IPS-20b (cell line): ENCODE measurements around the gene CEBPG.

Experiments
- H3K27ac ChIP-seq: one replicate; pipeline ENCODE4 v1.5.1; 2013; ENCODE audit warnings: low read length
- H3K27me3 ChIP-seq: 2 replicates; pipeline ENCODE4 v1.6.1; 2013; ENCODE audit warnings: mild to moderate bottlenecking, low read length, inconsistent platforms; ENCODE audit not compliant: insufficient read depth
- H3K36me3 ChIP-seq: 2 replicates; pipeline ENCODE4 v1.6.1; 2013; ENCODE audit warnings: low read depth, mild to moderate bottlenecking, inconsistent platforms, low read length, moderate library complexity; ENCODE audit not compliant: insufficient read depth
- H3K4me1 ChIP-seq: 2 replicates; pipeline ENCODE4 v1.6.1; 2013; ENCODE audit warnings: mild to moderate bottlenecking, control low read depth, inconsistent platforms, low read length, moderate library complexity; ENCODE audit not compliant: insufficient read depth
- H3K4me3 ChIP-seq: 2 replicates; pipeline ENCODE4 v1.5.1; 2013; ENCODE audit warnings: mild to moderate bottlenecking, low read length, inconsistent platforms
- H3K9ac ChIP-seq: 2 replicates; pipeline ENCODE4 v1.6.1; 2013; ENCODE audit warnings: low read depth, mild to moderate bottlenecking, inconsistent platforms, low read length, moderate library complexity
- H3K9me3 ChIP-seq: 2 replicates; pipeline ENCODE4 v1.6.1; 2013; ENCODE audit warnings: mild to moderate bottlenecking, low read depth, low read length, inconsistent platforms; ENCODE audit not compliant: insufficient read depth

The CEBPG gene

DNA sequence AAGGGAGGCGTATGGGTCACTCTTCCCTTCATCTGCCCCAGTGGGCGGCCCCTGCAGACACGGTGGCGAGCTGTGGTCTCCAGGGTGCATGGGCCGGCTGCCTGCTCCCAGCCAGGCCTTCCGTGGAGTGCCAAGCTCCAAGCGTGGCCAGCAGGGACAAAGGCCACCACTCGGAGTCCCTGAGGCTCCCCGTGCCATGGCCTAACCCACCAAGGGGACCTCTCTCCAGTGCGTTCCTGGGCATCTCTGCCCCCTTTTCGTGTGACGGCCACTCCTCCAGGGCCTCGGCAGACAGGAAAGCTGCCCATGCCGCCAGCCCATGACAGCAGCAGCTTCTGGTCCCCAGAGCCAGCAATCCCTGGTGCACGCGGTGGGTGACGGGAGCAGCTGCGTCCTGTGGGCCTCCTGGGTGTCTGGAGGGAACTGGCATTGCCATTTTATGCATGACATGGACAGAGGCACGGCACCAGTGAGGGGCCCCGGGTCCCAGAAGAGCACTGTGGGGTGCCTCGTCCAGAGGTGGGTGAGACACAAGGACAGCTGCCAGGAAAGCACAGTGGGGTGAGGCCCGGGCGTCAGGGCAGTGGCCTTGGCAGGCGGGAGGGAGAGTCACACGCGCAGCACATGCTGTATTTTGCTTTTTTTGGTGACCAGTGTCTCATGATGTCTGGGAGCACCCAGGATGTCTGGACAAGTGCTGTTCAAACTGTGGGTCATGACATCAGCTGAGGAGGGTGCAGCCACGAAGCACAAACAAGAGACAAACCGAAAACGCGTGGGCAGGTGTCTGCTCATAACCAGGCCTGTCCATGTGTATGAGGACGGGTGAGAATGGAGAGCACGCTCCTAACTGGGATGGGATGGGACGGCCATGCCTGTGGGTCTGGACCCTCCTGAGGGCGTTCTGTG lies 32.3 kb downstream of the CEBPG start:
- no peak overlapping the region for H3K4me3 ChIP-seq
- peaks cover 3% of the 10 kb centered on the region; the same call in 1 of the 2 replicates for H3K4me1 ChIP-seq
- no peaks in the 10 kb centered on the region for H3K9me3 ChIP-seq
- H3K36me3 ChIP-seq, result no peaks in the 10 kb centered on the region
- no peak overlapping the region for H3K9ac ChIP-seq
- no peaks in the 10 kb centered on the region for H3K27me3 ChIP-seq
- H3K27ac ChIP-seq, result no peak overlapping the region

- H3K36me3 ChIP-seq, result no peaks in the 10 kb centered on the region
- H3K4me1 ChIP-seq, result peaks cover 3% of the 10 kb centered on the region; the same call in 1 of the 2 replicates
- H3K9me3 ChIP-seq, result no peaks in the 10 kb centered on the region
- no peaks in the 10 kb centered on the region for H3K27me3 ChIP-seq
- H3K9ac ChIP-seq, result no peak overlapping the region; the same call in 1 of the 2 replicates
- no peak overlapping the region for H3K4me3 ChIP-seq
- no peak overlapping the region for H3K27ac ChIP-seq
Measured at GRCh38 chr19:33406521-33407139, 33.1 kb downstream of the CEBPG start.

DNA sequence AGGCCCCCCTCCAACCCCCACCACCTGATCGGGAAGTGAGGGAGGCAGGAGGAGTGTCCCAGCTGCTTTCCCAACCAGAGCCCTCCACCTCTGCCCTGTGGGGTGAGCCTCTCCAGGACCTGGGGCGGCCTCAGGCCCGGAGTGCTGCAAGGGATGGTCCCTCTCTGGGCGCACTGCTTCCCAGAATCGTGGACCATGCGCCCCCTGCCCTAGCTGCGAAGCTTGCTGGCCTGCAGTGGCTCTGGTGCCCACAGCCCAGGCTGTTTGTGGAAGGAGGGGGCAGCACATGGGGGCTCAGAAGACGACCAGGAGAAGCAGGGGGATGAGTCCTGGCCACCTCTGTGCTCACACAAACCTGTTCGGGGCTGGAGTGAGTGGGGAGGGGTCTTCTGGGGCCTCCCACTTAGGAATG lies 33.6 kb downstream of the CEBPG start:
- Histone ChIP-seq H3K4me3 (no peak overlapping the region), H3K4me1 (peaks cover 3% of the 10 kb centered on the region; the same call in 1 of the 2 replicates), H3K9ac (no peak overlapping the region), H3K27ac (no peak overlapping the region), H3K9me3 (no peaks in the 10 kb centered on the region), H3K27me3 (no peaks in the 10 kb centered on the region), H3K36me3 (no peaks in the 10 kb centered on the region)

GRCh38 chr19:33407716-33408115 lies 34.2 kb downstream of the CEBPG start:
- Histone ChIP-seq H3K4me1 (peaks cover 3% of the 10 kb centered on the region; the same call in 1 of the 2 replicates), H3K9me3 (no peaks in the 10 kb centered on the region), H3K9ac (no peak overlapping the region)

DNA sequence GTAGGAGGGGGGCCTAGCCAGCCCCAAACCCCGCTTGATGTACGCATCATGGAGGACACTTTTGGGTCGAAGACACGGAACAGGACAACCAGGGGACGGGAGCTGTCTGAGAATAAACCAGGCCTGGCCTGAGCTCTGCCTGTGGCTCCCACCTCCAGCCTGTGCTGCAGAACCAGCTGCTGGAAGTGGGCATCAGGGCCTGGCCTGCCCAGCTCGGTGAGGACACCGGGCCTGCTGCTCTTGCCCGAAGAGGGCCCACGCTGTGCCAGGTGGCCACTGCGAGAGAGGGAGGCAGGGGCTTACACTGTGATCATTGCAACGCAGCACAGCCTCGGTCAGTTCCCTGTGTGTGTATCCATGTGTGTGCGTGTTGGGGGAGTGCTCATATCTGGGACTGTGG lies 34.6 kb downstream of the CEBPG start:
- H3K36me3 ChIP-seq, result no peaks in the 10 kb centered on the region
- no peaks in the 10 kb centered on the region for H3K27me3 ChIP-seq
- peaks cover 3% of the 10 kb centered on the region; the same call in 1 of the 2 replicates for H3K4me1 ChIP-seq
- H3K27ac ChIP-seq, result no peak overlapping the region
- no peak overlapping the region for H3K4me3 ChIP-seq
- no peaks in the 10 kb centered on the region for H3K9me3 ChIP-seq
- no peak overlapping the region for H3K9ac ChIP-seq

More at GRCh38 chr19:33407716-33408115, 34.2 kb downstream of the CEBPG start:
- Histone ChIP-seq H3K27ac (no peak overlapping the region), H3K4me3 (no peak overlapping the region), H3K27me3 (no peaks in the 10 kb centered on the region), H3K36me3 (no peaks in the 10 kb centered on the region)

DNA sequence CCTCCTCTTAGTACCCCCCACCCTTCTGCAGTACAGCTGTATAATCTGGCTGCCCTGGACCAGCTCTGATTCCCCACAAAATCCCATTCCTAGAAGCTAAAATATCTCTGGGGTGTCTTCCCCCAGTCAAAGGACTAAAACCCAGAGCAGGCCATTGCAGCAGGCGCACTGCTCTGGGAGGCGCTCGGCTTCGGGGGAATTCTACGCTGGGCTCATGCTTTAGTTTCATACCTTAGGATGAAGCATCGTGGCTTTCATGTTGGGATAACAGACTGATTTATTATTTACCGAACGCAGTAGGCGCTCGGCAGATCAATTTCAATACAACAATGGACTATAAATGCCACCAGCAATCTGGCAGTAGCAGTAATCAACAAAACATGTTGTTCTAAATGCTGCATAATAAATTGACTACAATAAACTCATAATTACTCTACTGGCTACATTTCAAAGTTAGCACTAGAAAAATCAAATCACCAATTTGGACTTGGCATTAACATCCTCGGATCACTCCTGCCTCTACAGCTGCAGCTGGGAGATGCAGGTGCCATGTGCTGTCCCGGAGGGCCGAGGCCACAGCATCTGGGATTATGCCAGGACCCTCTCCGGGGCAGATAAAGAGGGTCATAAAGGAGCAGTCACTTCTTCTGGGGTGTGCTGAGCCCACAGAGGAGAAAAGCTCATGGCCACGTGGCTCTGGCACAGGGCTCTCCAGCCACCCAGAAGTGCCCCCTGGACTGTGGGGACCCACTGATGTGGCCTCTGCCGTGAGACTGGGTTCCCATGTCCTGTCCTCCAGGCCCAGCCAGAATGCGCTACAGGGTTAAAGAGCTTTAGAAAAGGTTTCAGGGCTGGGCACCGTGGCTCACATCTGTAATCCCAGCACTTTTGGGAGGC lies 35.3 kb downstream of the CEBPG start:
- H3K9me3 ChIP-seq, result no peaks in the 10 kb centered on the region
- H3K9ac ChIP-seq, result no peak overlapping the region
- peaks cover 3% of the 10 kb centered on the region; the same call in 1 of the 2 replicates for H3K4me1 ChIP-seq
- H3K27me3 ChIP-seq, result no peaks in the 10 kb centered on the region
- H3K36me3 ChIP-seq, result no peaks in the 10 kb centered on the region
- H3K4me3 ChIP-seq, result no peak overlapping the region
- H3K27ac ChIP-seq, result no peak overlapping the region

- Histone ChIP-seq H3K9me3 (no peaks in the 10 kb centered on the region), H3K4me1 (peaks cover 3% of the 10 kb centered on the region; the same call in 1 of the 2 replicates), H3K4me3 (no peak overlapping the region), H3K9ac (no peak overlapping the region), H3K27ac (no peak overlapping the region), H3K36me3 (no peaks in the 10 kb centered on the region), H3K27me3 (no peaks in the 10 kb centered on the region)
Measured at GRCh38 chr19:33409906-33410685, 36.6 kb downstream of the CEBPG start.

GRCh38 chr19:33410915-33411401 lies 37.4 kb downstream of the CEBPG start:
- H3K9me3 ChIP-seq, result no peaks in the 10 kb centered on the region
- peaks cover 3% of the 10 kb centered on the region; the same call in 1 of the 2 replicates for H3K4me1 ChIP-seq

DNA sequence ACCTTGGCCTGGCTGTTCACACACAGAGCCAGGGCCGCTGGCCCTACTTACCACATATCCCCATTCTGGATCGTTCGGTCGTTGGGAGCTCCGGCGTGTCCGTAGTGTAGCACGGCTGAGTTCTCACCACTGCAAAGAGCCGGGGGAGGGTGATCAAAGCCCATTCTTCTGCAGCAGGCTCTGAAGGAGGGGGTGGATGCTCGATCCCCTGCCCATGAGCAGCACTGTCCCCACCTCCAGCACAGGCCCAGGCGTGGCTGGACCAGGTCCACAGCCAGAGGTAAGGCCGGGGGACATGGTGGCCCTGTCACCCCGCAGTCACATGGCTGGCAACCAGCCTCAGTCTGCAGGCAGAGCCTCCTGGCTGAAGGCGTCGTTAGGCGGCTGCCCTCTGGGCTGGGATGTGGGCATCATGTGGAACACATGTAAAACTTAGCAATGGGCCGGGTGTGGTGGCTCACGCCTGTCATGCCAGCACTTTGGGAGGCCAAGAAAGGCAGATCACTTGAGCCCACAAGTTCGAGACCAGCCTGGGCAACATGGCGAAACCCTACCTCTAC lies 38.2 kb downstream of the CEBPG start:
- H3K36me3 ChIP-seq, result no peaks in the 10 kb centered on the region
- no peak overlapping the region for H3K9ac ChIP-seq
- peaks cover under 1% of the 10 kb centered on the region; the same call in 1 of the 2 replicates for H3K4me1 ChIP-seq
- no peaks in the 10 kb centered on the region for H3K27me3 ChIP-seq
- H3K27ac ChIP-seq, result no peak overlapping the region
- no peaks in the 10 kb centered on the region for H3K9me3 ChIP-seq
- H3K4me3 ChIP-seq, result no peak overlapping the region

More at GRCh38 chr19:33410915-33411401, 37.4 kb downstream of the CEBPG start:
- Histone ChIP-seq H3K27ac (no peak overlapping the region), H3K9ac (no peak overlapping the region; the same call in 1 of the 2 replicates), H3K36me3 (no peaks in the 10 kb centered on the region), H3K4me3 (no peak overlapping the region), H3K27me3 (no peaks in the 10 kb centered on the region)

DNA sequence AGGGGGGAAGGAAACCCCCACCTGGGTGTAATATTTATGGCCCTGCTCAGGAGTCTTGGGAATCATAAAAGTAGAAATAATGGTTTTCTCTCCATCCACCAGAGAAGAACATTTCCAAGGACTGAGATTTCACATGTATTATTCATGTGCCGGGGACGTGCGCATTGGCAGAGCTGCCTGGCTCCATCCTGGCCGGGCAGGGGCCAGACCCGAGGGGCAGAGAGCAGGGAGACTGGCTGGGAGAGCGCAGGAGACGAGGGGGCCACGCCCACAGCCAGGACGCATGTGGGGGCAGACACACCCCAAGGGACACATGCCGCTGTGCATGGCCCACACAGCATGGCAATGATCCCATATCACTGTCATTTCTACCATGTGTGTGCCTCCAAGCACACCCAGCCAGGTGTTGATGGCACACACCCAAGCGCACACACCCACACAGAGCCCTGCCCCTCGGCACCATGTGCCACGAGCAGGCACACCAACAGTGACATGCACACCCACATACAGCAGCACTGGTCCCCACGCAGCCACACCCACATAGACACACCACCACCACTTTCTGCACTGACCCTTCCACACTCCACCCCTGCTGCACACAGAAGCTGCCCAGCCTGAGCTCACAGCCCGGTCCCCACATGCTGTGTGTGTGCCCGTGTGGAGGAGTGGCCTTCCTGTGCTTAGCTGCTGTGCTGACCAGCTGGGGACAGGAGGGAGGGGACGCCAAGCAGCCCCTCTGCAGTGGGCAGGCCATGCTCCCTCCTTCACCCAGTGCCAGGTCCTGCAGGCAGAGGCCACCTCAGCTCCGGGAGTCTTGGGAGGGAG lies 39.3 kb downstream of the CEBPG start:
- Histone ChIP-seq H3K36me3 (no peaks in the 10 kb centered on the region), H3K9ac (no peak overlapping the region), H3K27ac (no peak overlapping the region), H3K4me1 (no peaks in the 10 kb centered on the region), H3K4me3 (no peak overlapping the region), H3K27me3 (no peaks in the 10 kb centered on the region), H3K9me3 (no peaks in the 10 kb centered on the region)
